NB4 (cell line): ENCODE results near the gene CFAP221.
A peak's percentile ranks its signal among the peaks of the same experiment; 100 is the strongest.

Experiments
- DNase-seq: peaks from one replicate; pipeline ENCODE4 v3.0.0; 2010; ENCODE audit warnings: low read depth
- H3K4me3 ChIP-seq: one replicate; pipeline ENCODE4 v1.5.1; 2011; ENCODE audit warnings: mild to moderate bottlenecking, low read depth, low read length, moderate library complexity
- CTCF ChIP-seq: IDR thresholded peaks from one replicate; pipeline ENCODE4 v1.5.1; 2012; ENCODE audit warnings: low read depth, low read length
- MAX ChIP-seq: IDR thresholded peaks from 2 replicates; pipeline ENCODE4 v1.6.1; 2011; ENCODE audit warnings: low read depth, low read length
- MYC ChIP-seq: IDR thresholded peaks from 2 replicates; pipeline ENCODE4 v1.6.1; 2011; ENCODE audit warnings: low read depth, low read length
- POLR2A ChIP-seq: IDR thresholded peaks from 2 replicates; pipeline ENCODE4 v1.6.1; 2011; ENCODE audit warnings: mild to moderate bottlenecking; ENCODE audit not compliant: insufficient read length; ENCODE audit errors: extremely low read depth

CFAP221 gene

GRCh38 chr2:119527999-119528398 lies 16.2 kb upstream of the CFAP221 start:
- TF ChIP-seq MAX (no peak), POLR2A (no peak), CTCF (no peak), MYC (no peak)
- no peak for DNase-seq
- H3K4me3 ChIP-seq = no peak overlapping the region

- TF ChIP-seq CTCF (peak; percentile 22), MAX (no peak), POLR2A (no peak), MYC (no peak)
These were observed 13.0 kb upstream of the CFAP221 start for GRCh38 chr2:119531292-119531691.

GRCh38 chr2:119533560-119533959 lies 10.7 kb upstream of the CFAP221 start:
- TF ChIP-seq POLR2A (no peak), MYC (no peak), CTCF (no peak), MAX (no peak)
- DNase-seq = no peak
- H3K4me3 ChIP-seq = no peak overlapping the region

More at GRCh38 chr2:119531292-119531691, 13.0 kb upstream of the CFAP221 start:
- no peak overlapping the region for H3K4me3 ChIP-seq
- DNase-seq = peak; percentile 36

GRCh38 chr2:119536211-119536610 lies 8.0 kb upstream of the CFAP221 start:
- no peak for TF ChIP-seq MAX
- TF ChIP-seq POLR2A = no peak
- TF ChIP-seq CTCF = no peak
- no peak for TF ChIP-seq MYC
- DNase-seq = no peak
- no peak overlapping the region for H3K4me3 ChIP-seq

GRCh38 chr2:119536707-119537106 lies 7.5 kb upstream of the CFAP221 start:
- TF ChIP-seq MAX (no peak), MYC (no peak), POLR2A (no peak), CTCF (no peak)
- no peak for DNase-seq
- H3K4me3 ChIP-seq = no peak overlapping the region

GRCh38 chr2:119537792-119538191 lies 6.5 kb upstream of the CFAP221 start:
- TF ChIP-seq POLR2A = no peak
- TF ChIP-seq CTCF = no peak
- TF ChIP-seq MYC = no peak
- no peak for TF ChIP-seq MAX
- no peak overlapping the region for H3K4me3 ChIP-seq
- no peak for DNase-seq
